Measurements from ENCODE around the gene PAX4. TPM values are rescaled to one million over a fixed set of nuclear protein-coding genes. Genes with fewer than 3 reads are reported as not detected.

PAX4 gene
- total and polyA plus RNA-seq, 2 experiments from 2014 or later = not detected

DNA sequence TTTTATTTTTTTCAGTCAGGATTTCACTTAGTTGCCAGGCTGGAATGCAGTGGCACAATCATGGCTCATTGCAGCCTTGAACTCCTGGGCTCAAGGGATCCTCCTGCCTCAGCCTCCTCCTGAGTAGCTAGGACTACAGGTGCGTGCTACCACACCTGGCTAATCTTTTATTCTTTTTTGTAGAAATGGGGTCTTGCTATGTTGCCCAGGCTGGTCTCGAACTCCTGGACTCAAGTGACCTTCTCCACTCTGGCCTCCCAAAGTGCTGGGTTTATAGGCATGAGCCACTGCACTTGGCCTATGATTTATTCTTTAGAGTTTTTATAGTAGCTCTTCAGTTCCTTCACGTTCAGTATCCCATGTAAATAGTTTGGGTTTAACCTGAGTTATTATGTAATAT, 39.6 kb upstream of the PAX4 start:
- no peak overlapping the region for H3K4me3 ChIP-seq
- H3K9me3 ChIP-seq (ENCODE audit: low read depth) = no peaks in the 10 kb centered on the region
- H3K4me1 ChIP-seq (ENCODE audit: low read depth) = peaks cover 12% of the 10 kb centered on the region

DNA sequence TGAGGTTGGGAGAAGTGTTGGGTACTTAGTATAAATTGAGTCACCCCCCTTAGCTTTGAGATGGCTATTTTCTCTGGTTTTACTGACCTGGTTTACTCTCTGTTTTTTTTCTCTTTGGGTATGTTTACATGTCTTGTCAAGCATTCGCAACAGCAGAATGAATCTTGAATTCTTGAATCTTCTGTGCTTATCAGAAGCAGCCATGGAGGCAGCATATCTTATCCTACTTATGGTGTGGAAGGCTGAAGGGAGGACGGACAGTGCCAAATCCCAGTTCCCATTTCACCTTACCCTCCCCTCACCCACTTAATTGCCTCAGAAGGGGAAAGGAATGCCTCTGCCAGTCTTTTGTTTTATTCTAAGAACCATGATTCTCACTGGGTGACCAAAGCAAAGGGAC, 37.8 kb upstream of the PAX4 start:
- H3K4me1 ChIP-seq (ENCODE audit: low read depth) = peaks cover 12% of the 10 kb centered on the region

More for the DNA sequence above, 39.6 kb upstream of the PAX4 start:
- Histone ChIP-seq H3K36me3 (no peaks in the 10 kb centered on the region), H3K27me3 (no peaks in the 10 kb centered on the region), H3K27ac (no peak overlapping the region)
- no peak for DNase-seq (ENCODE audit: low read depth in 1 of 2, low spot score in 1 of 2)
- TF ChIP-seq, protein P1, sequence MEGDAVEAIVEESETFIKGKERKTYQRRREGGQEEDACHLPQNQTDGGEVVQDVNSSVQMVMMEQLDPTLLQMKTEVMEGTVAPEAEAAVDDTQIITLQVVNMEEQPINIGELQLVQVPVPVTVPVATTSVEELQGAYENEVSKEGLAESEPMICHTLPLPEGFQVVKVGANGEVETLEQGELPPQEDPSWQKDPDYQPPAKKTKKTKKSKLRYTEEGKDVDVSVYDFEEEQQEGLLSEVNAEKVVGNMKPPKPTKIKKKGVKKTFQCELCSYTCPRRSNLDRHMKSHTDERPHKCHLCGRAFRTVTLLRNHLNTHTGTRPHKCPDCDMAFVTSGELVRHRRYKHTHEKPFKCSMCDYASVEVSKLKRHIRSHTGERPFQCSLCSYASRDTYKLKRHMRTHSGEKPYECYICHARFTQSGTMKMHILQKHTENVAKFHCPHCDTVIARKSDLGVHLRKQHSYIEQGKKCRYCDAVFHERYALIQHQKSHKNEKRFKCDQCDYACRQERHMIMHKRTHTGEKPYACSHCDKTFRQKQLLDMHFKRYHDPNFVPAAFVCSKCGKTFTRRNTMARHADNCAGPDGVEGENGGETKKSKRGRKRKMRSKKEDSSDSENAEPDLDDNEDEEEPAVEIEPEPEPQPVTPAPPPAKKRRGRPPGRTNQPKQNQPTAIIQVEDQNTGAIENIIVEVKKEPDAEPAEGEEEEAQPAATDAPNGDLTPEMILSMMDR (IDR thresholded peaks at IDR 0.05; ENCODE audit: low read depth, low read length) = no peak

DNA sequence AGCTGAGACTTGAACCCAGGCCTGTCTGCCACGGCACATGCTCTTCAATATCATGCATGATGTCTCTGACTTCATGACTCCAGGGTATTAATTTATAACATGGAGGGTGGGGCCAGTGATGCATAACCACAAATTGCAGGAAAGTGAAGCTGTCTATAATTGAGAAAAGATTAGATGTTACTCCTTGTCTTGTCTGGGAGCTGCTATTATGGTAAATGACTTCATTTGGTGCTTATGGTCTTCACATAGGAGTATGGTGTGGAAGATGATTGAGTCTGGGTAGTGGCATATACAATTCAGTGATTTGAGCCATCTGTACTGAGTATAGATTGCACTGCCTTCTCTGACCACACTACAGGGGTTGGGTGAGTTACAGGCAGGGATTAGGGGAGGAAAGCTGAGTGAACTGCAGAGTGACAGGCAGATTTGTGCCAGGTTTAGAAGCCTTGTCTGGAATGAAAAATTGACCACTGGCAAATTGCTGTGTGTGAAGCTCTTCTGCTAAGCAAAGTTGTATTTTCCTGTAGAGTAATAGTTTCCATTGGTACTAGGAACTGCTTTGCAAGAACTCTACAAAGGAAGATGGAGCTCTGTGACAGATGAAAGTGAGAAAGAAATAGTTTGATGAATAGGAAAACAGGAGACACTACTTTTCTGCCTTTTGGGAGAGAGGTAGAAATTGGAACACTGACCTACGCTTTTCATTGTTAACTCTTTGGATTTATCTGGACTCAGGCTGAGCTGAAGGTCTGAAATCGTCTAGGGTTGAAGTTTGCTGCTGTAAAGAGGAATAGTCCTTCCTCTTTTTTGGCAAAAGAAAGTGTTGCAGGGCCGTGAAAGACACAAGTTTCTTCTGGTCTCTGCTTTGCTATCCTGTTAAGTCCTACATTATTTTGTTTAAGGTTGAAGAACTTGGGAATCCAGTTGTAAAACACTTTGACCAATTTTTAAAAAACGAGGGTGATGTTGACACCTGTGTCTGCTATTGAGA, 36.8 kb upstream of the PAX4 start:
- peaks cover 12% of the 10 kb centered on the region for H3K4me1 ChIP-seq (ENCODE audit: low read depth)
- no peaks in the 10 kb centered on the region for H3K27me3 ChIP-seq
- H3K36me3 ChIP-seq = no peaks in the 10 kb centered on the region
- peak in 1 of 2 donors; percentile 31 for DNase-seq (ENCODE audit: low read depth in 1 of 2, low spot score in 1 of 2)
- no peak overlapping the region for H3K4me3 ChIP-seq
- TF ChIP-seq, protein P1 (IDR thresholded peaks at IDR 0.05; ENCODE audit: low read depth, low read length) = no peak
- no peaks in the 10 kb centered on the region for H3K9me3 ChIP-seq (ENCODE audit: low read depth)
- H3K27ac ChIP-seq = peak overlapping the region; percentile 32

More for the DNA sequence above, 37.8 kb upstream of the PAX4 start:
- Histone ChIP-seq H3K27me3 (no peaks in the 10 kb centered on the region), H3K4me3 (no peak overlapping the region), H3K36me3 (no peaks in the 10 kb centered on the region), H3K27ac (no peak overlapping the region), H3K9me3 (ENCODE audit: low read depth) (no peaks in the 10 kb centered on the region)
- TF ChIP-seq, protein P1 (IDR thresholded peaks at IDR 0.05; ENCODE audit: low read depth, low read length) = no peak
- DNase-seq (ENCODE audit: low read depth in 1 of 2, low spot score in 1 of 2) = no peak

DNA sequence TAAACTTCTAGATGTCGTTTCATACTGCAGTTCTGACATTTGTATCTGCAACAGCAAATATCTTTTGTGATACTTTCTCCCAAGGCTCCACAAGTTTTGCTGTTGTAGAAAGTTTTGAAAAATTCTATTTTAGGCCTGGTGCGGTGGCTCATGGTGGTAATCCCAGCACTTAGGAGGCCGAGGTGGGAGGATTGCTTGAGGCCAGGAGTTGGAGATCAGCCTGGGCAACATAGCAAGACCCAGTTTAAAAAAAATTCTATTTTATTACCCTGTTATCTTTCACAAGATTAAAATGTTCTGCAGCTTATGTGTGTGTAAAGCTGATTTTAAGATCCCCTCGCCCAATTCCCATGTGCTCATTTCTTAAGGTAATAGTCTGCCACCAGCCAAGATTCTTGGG, 35.5 kb upstream of the PAX4 start:
- Histone ChIP-seq H3K4me3 (peak overlapping the region; percentile 87), H3K9me3 (ENCODE audit: low read depth) (no peaks in the 10 kb centered on the region), H3K36me3 (no peaks in the 10 kb centered on the region), H3K4me1 (ENCODE audit: low read depth) (peaks cover 12% of the 10 kb centered on the region), H3K27ac (no peak overlapping the region), H3K27me3 (no peaks in the 10 kb centered on the region)
- TF ChIP-seq, protein P1 (IDR thresholded peaks at IDR 0.05; ENCODE audit: low read depth, low read length) = no peak
- DNase-seq (ENCODE audit: low read depth in 1 of 2, low spot score in 1 of 2) = no peak

DNA sequence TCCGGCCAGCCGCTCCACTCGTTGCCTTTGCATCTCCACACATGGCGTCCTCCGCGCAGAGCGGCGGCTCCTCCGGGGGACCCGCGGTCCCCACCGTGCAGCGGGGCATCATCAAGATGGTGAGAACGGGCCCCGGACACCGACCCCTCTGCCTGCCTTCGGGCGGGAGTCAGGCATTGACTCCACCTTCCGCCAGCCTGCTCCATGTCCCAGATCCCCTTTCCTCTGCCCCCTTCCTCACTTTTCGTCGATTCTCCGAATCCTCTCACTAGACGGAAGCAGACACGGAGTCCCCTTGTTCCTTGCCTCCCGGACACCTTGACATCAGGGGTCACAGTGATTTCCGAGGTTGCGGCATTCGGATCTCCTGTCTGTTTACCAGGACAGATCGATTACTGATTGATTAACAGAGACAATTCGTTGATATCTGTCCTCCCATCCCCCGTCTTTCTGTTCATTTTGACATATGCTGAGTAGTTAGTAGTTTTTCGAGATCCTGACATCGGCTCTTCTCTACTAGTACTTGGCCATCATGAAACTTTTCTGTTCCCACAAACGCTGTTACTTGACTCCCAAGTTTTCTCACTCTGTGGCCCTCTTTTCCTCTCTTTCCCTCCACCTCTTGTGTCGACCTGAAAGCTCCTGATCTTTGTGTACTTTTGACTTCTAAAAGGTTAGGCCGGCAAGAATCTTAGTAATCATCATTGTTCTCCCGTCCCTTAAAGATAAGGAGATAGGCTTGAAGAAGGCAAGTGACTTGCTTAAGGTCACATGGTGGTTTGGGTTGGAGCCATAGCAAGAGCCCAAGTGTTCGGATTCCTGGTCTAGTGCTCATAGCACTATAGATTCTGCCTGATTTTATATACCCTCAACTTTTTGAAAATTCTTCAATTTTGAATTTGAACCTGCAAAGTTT, 34.6 kb upstream of the PAX4 start:
- Histone ChIP-seq H3K36me3 (no peaks in the 10 kb centered on the region), H3K4me3 (peak overlapping the region; percentile 87), H3K9me3 (ENCODE audit: low read depth) (no peaks in the 10 kb centered on the region), H3K27ac (peak overlapping the region; percentile 80), H3K27me3 (no peaks in the 10 kb centered on the region), H3K4me1 (ENCODE audit: low read depth) (peaks cover 12% of the 10 kb centered on the region)
- DNase-seq (ENCODE audit: low read depth in 1 of 2, low spot score in 1 of 2) = peak in 1 of 2 donors; percentile 42
- TF ChIP-seq, protein P1 (IDR thresholded peaks at IDR 0.05; ENCODE audit: low read depth, low read length) = no peak

All from cardiac muscle cell (in vitro differentiated cells and primary cell).